ENCODE data around the gene NTN5. TPM values are rescaled to one million over a fixed set of nuclear protein-coding genes. Genes with fewer than 3 reads are reported as not detected.

Gene NTN5
- total RNA-seq, 1 donor from 2014 or later = 0.98 TPM

- intact Hi-C loops (cut with DNase I) = no loop called here
- Histone ChIP-seq H3K27me3 (no peaks in the 10 kb centered on the region), H3K4me3 (no peak overlapping the region), H3K9me3 (no peaks in the 10 kb centered on the region), H3K27ac (no peak overlapping the region), H3K4me1 (peaks cover 19% of the 10 kb centered on the region), H3K36me3 (peaks cover 0 to 21% of the 10 kb centered on the region in 2 donors)
- no peak for TF ChIP-seq CTCF (IDR thresholded peaks at IDR 0.05)
- no peak for TF ChIP-seq POLR2A (IDR thresholded peaks at IDR 0.05)
- no peak for TF ChIP-seq POLR2AphosphoS5 (IDR thresholded peaks at IDR 0.05; ENCODE audit: insufficient read depth in 1 of 2, low read depth in 1 of 2)
- DNase-seq (ENCODE audit: extremely low spot score in 2 of 2) = no peak
These were observed 60.9 kb downstream of the NTN5 start for GRCh38 chr19:48611872-48612271.

Other genes with a start within 250 kb of the NTN5 start
- 20.4 TPM for gene GRWD1, start 227.0 kb downstream of the NTN5 start, total RNA-seq
- 3.7 TPM for gene KCNJ14, start 217.4 kb downstream of the NTN5 start, total RNA-seq
- 87.2 TPM for gene CYTH2, start 203.6 kb downstream of the NTN5 start, total RNA-seq
- 1.7 TPM for gene LMTK3, start 161.2 kb downstream of the NTN5 start, total RNA-seq
- 43.0 TPM for gene SULT2B1, start 120.8 kb downstream of the NTN5 start, total RNA-seq
- 3.9 TPM for gene SPACA4, start 66.3 kb downstream of the NTN5 start, total RNA-seq
- gene FAM83E, start 57.9 kb downstream of the NTN5 start, total RNA-seq = 3.2 TPM
- 2,346 TPM for gene RPL18, start 53.8 kb downstream of the NTN5 start, total RNA-seq
- gene SPHK2, start 53.5 kb downstream of the NTN5 start, total RNA-seq = 19.9 TPM
- 4.9 TPM for gene DBP, start 35.6 kb downstream of the NTN5 start, total RNA-seq
- 7.9 TPM for gene CA11, start 26.8 kb downstream of the NTN5 start, total RNA-seq
- gene FUT2, start 23.0 kb upstream of the NTN5 start, total RNA-seq = 6.1 TPM
- gene MAMSTR, start 46.7 kb upstream of the NTN5 start, total RNA-seq = 3.4 TPM
- 31.2 TPM for gene RASIP1, start 67.6 kb upstream of the NTN5 start, total RNA-seq
- gene IZUMO1, start 73.9 kb upstream of the NTN5 start, total RNA-seq = 2.2 TPM
- gene FUT1, start 79.6 kb upstream of the NTN5 start, total RNA-seq = 6.4 TPM
- gene FGF21, start 82.5 kb upstream of the NTN5 start, total RNA-seq = not detected
- 41.5 TPM for gene BCAT2, start 138.0 kb upstream of the NTN5 start, total RNA-seq
- 19.2 TPM for gene HSD17B14, start 163.5 kb upstream of the NTN5 start, total RNA-seq
- 37.1 TPM for gene PLEKHA4, start 195.6 kb upstream of the NTN5 start, total RNA-seq
- 52.1 TPM for gene PPP1R15A, start 199.4 kb upstream of the NTN5 start, total RNA-seq
- not detected for gene TULP2, start 225.7 kb upstream of the NTN5 start, total RNA-seq
- gene NUCB1, start 227.3 kb upstream of the NTN5 start, total RNA-seq = 151 TPM

Data from vagina (tissue), 2 donors.